ENCODE measurements around the gene B3GAT3.

The B3GAT3 gene

DNA sequence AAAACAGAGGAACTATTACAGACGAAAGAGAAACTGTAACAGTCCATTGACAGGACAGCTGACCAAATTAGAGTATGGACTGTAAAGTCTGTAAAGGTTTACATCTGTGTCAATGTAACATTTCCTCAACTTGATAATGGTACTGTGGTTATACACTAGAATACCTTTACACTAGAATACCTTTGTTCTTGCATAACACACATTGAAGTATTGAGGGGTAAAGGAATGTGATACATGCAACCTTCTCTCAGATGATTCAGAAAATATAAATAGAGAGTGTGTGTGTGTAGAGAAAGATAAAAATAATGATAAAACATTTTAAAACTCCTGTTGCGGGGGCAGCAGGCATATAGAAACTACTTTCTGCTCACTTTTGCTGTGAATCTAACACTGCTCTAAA is 42.5 kb downstream of the B3GAT3 start:
- Histone ChIP-seq H3K27ac (ENCODE audit: low read depth, low read length) (no peak overlapping the region), H3K4me2 (ENCODE audit: low read depth, low read length, poor library complexity, severe bottlenecking) (no peak overlapping the region), H3K9ac (ENCODE audit: low read length) (no peak overlapping the region), H3K36me3 (ENCODE audit: low read length) (no peaks in the 10 kb centered on the region), H2AFZ (ENCODE audit: low read depth, low read length, severe bottlenecking) (no peak overlapping the region), H3K27me3 (ENCODE audit: low read length) (no peaks in the 10 kb centered on the region), H3K79me2 (ENCODE audit: insufficient read depth, low read length) (peaks cover 20% of the 10 kb centered on the region; the same call in 1 of the 2 replicates), H4K20me1 (ENCODE audit: low read depth, low read length) (no peaks in the 10 kb centered on the region), H3K9me3 (ENCODE audit: insufficient read depth, low read length) (no peaks in the 10 kb centered on the region), H3F3A (ENCODE audit: insufficient read depth) (peaks cover 4% of the 10 kb centered on the region; the same call in 1 of the 2 replicates), H3K9me2 (replicated peaks; ENCODE audit: insufficient read depth, low read length) (no peaks in the 10 kb centered on the region), H3K4me3 (ENCODE audit: insufficient read depth, low read length, poor library complexity, severe bottlenecking) (no peak overlapping the region)
- no peak for TF ChIP-seq CTCF (IDR thresholded peaks at IDR 0.05; ENCODE audit: insufficient read depth, low read length, poor library complexity, severe bottlenecking)

DNA sequence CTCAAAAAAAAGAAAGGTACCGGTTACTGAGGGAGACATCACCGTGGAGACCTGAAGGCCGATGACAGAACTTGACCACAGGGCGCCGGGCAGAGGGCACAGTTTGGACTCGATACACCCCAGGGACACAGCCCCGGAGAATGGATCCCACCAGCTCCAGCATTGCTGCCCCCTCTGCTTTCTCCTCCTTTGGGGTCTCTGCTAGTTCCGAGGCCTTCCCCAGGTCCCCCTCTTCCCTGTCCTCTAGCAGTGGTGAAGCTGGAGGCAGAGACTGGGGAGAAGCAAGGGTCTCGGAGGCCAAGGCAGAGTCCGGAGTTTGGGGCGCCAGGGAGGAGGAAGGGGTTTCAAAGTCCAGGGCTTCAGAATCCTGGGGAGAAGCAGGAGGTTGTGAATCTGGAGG is 43.2 kb downstream of the B3GAT3 start:
- H3K4me2 ChIP-seq (ENCODE audit: low read depth, low read length, poor library complexity, severe bottlenecking), result no peak overlapping the region
- H3K36me3 ChIP-seq (ENCODE audit: low read length), result no peaks in the 10 kb centered on the region
- TF ChIP-seq EZH2phosphoT487 (conservative IDR thresholded peaks at IDR 0.05; ENCODE audit: low read length), result no peak
- no peak for TF ChIP-seq CTCF (IDR thresholded peaks at IDR 0.05; ENCODE audit: insufficient read depth, low read length, poor library complexity, severe bottlenecking)
- H3K27me3 ChIP-seq (ENCODE audit: low read length), result no peaks in the 10 kb centered on the region
- H3K27ac ChIP-seq (ENCODE audit: low read depth, low read length), result no peak overlapping the region
- no peak overlapping the region for H3K4me3 ChIP-seq (ENCODE audit: insufficient read depth, low read length, poor library complexity, severe bottlenecking)
- no peak overlapping the region for H2AFZ ChIP-seq (ENCODE audit: low read depth, low read length, severe bottlenecking)
- peaks cover 18% of the 10 kb centered on the region for H3K79me2 ChIP-seq (ENCODE audit: insufficient read depth, low read length)
- no peak overlapping the region for H3K9ac ChIP-seq (ENCODE audit: low read length)
- H3K9me2 ChIP-seq (replicated peaks; ENCODE audit: insufficient read depth, low read length), result no peaks in the 10 kb centered on the region
- no peaks in the 10 kb centered on the region for H3K9me3 ChIP-seq (ENCODE audit: insufficient read depth, low read length)
- peaks cover 4% of the 10 kb centered on the region; the same call in 1 of the 2 replicates for H3F3A ChIP-seq (ENCODE audit: insufficient read depth)
- no peaks in the 10 kb centered on the region for H4K20me1 ChIP-seq (ENCODE audit: low read depth, low read length)

- H3F3A ChIP-seq (ENCODE audit: insufficient read depth), result peaks cover 4% of the 10 kb centered on the region; the same call in 1 of the 2 replicates
- H3K27me3 ChIP-seq (ENCODE audit: low read length), result no peaks in the 10 kb centered on the region
- peaks cover 7% of the 10 kb centered on the region for H3K36me3 ChIP-seq (ENCODE audit: low read length)
- no peak overlapping the region for H3K4me3 ChIP-seq (ENCODE audit: insufficient read depth, low read length, poor library complexity, severe bottlenecking)
- no peak overlapping the region for H3K9ac ChIP-seq (ENCODE audit: low read length)
- no peak overlapping the region for H3K27ac ChIP-seq (ENCODE audit: low read depth, low read length)
- no peak overlapping the region for H3K4me2 ChIP-seq (ENCODE audit: low read depth, low read length, poor library complexity, severe bottlenecking)
- H2AFZ ChIP-seq (ENCODE audit: low read depth, low read length, severe bottlenecking), result no peak overlapping the region
- H3K9me3 ChIP-seq (ENCODE audit: insufficient read depth, low read length), result no peaks in the 10 kb centered on the region
- TF ChIP-seq CTCF (IDR thresholded peaks at IDR 0.05; ENCODE audit: insufficient read depth, low read length, poor library complexity, severe bottlenecking), result no peak
- TF ChIP-seq EZH2phosphoT487 (conservative IDR thresholded peaks at IDR 0.05; ENCODE audit: low read length), result no peak
- peaks cover 31% of the 10 kb centered on the region for H3K79me2 ChIP-seq (ENCODE audit: insufficient read depth, low read length)
- H4K20me1 ChIP-seq (ENCODE audit: low read depth, low read length), result no peaks in the 10 kb centered on the region
- H3K9me2 ChIP-seq (replicated peaks; ENCODE audit: insufficient read depth, low read length), result no peaks in the 10 kb centered on the region
These were observed 44.6 kb downstream of the B3GAT3 start for GRCh38 chr11:62577046-62577714.

Measured in SU-DHL-6 (cell line).